DOHH2 (cell line): ENCODE measurements around the gene MYCBP2.

Experiments
- CTCF ChIP-seq: fragments of 200-600 bp; sonication (generic); IDR thresholded peaks from one replicate; pipeline ENCODE4 v1.5.1; 2014; ENCODE audit warnings: antibody characterized with exemption, mild to moderate bottlenecking, low read depth, low read length; ENCODE audit not compliant: poor library complexity, severe bottlenecking
- EZH2phosphoT487 ChIP-seq: fragments of 200-600 bp; sonication (generic); IDR thresholded peaks from 2 replicates; pipeline ENCODE4 v1.6.1; 2017; ENCODE audit warnings: borderline replicate concordance, mild to moderate bottlenecking, antibody characterized with exemption, low read length, moderate library complexity, mixed read lengths

GRCh38 chr13:77269141-77269540, 57.8 kb downstream of the MYCBP2 start:
- TF ChIP-seq CTCF (no peak), EZH2phosphoT487 (no peak)
